ENCODE measurements around the gene WDR49.
"Not testable (repeated sequence)": the region's sequence is repeated elsewhere in the genome, so short reads cannot be mapped to it uniquely, and the experiment has no call there.

WDR49 gene

DNA sequence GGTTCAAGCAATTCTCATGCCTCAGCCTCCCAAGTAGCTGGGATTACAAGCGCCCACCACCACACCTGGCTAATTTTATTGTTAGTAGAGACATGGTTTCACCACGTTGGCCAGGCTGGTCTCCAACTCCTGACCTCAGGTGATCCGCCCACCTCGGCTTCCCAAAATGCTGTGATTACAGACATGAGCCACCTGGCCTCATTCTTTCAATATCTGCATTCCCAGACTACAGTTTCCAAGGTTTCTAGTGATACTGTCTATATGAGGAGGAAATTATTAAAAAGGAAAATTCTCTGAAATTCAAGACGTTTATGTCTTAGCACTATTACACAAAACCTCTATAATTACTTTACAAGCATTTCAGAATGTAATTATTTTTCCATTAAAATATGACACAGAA is 39.5 kb downstream of the WDR49 start:
- DNase-seq (ENCODE audit: low read depth in 2 of 2), result not testable (repeated sequence)

DNA sequence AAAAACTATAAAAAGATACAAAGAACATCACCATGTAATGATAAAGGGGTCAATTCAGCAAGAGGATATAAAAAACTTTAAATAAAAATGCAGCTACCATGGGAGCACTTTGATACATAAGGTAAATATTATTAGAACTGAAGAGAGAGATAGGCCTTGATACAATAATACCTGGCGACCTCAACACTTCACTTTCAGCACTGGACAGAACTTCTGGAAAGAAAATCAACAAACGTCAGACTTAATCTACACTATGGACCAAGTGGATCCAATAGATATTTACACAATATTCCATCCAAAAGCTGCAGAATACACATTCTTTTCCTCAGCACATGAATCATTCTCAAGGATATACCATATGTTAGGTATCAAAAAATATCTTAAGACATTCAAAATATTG is 42.0 kb downstream of the WDR49 start:
- no peak for DNase-seq (ENCODE audit: low read depth in 2 of 2)

DNA sequence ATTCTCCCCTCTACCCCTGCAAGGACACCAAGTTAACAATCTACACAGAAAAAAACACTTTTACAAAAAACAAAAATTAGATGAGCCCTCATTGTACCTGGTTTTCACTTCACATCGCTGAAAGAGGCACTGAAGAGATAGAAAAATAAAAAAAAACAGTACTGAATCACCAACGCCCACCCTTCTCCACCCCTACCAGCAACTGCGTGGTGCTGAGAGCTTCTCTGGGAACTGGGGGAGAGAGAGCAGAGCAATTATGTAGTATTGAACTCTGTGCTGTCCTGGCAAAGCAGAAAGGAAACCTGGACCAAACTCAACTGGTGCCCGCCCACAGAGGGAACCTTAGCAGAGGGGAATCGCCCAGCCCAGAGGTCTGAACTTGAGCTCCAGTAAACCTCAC is 44.6 kb downstream of the WDR49 start:
- DNase-seq (ENCODE audit: low read depth in 2 of 2), result no peak

DNA sequence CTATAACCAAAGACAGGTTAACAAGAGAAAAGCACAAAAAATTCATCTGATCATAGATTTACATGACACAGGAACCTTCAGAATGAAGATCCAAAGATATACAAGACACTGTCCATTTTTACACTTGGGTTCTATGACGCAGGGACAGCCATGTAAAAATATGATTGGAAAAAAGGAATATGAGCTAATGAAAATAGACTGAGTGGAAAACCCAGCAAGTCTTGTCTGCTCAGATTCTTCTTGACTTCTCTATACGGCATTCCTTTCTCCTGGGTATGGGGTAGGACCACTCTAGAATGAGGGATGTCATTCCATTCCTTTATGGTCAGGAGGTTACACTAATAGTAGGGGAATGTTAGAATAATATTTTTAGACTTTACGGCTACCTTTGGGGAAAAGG is 46.9 kb downstream of the WDR49 start:
- no peak for DNase-seq (ENCODE audit: low read depth in 2 of 2)

DNA sequence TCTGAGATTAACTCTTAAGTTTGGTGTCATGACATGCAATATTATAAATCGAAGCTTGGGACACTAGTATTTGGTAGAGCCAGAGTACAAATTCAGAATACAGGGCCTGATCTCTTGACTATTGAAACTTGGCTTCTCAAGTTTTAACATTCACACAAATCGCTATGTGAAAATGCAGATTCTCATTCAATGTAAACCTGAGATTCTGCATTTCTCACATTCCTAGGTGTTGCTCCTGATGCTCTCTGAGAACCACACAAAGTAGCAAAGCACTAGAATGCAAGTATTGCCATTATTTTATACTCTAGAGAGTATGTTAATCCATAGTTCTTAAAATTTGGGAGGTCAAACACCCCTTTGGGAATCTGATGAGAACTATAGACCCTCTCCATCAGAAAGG is 47.9 kb downstream of the WDR49 start:
- DNase-seq (ENCODE audit: low read depth in 2 of 2), result no peak

DNA sequence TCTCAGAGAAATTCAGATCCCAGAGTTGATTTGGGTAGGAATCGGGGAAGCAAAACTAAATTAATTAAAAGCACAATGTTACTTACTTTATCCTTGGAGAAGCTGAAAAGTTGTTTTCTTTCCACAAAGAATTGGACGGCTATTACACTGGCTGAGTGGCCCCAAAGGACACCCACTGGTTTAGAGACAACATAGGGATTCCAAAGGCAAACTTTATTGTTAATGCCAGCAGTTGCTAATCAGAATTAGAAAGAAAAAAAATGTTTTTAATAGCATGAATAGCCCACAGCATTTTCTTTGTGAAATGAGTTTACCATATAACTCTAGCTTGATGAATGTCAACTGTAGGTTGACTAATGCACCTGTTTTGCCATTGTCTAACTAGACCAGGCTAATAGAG is 51.7 kb downstream of the WDR49 start:
- DNase-seq (ENCODE audit: low read depth in 2 of 2), result no peak

DNA sequence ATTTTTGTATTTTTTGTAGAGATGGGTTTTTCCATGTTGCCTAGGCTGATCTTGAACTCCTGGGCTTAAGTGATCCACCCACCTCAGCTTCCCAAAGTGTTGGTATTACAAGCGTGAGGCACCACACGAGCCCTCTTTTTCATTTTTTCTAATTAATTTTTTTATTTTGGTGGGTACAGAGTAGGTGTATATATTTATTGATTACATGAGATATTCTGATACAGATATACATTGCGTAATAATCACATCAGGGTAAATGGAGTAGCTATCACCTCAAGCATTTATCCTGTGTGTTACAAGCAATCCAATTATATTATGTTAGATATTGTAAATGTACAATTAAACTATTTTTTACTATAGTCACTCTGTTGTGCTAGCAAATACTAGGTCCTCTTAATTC is 66.1 kb downstream of the WDR49 start:
- no peak for DNase-seq (ENCODE audit: low read depth in 2 of 2)

DNA sequence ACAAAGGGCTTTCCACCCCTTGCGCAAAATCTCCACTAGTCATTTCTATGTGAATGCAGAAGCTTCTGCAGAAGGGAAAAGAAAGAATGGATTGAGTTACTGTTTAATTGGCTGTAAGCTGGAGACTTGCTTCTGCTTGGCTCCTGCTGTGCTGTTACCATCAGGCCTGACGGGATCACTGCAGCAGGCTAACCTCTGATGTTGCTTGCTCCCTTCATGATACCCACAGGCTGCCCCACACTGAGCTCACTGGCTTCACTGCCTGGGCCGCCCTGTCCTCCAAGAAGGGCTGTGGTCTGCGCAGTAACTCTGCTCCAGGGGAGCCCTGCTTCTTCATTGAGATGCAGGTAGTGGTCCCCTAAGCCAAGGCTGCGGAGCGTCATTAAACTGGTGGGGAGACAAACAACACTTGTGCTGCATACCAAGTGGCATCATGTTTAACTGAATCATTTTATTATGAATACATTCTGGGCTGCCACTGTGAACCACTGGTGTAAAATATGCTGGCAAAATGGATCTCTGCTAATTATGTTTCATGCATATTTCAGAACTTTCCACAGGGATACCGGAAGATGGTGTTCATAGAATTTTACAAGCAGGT is 78.6 kb downstream of the WDR49 start:
- no peak for DNase-seq (ENCODE audit: low read depth in 2 of 2)

DNA sequence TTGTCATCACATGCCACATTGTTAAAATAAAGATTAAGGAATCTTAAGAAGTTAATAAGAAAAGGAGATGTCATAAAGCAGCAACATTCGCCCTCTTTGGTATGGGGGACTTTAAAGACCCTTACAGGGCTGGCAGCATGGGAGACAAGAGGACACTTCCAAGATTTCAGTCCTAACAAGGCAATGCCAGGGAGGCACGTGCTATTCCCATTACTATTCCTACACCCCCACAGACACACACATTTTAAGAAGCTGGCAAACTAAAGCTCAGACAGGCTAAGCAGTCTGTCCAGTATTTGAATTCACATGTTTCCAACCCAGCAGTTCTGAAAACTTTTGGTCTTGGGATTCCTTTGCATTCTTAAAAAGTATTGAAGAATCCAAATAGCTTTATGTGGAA is 80.8 kb downstream of the WDR49 start:
- DNase-seq (ENCODE audit: low read depth in 2 of 2), result no peak

DNA sequence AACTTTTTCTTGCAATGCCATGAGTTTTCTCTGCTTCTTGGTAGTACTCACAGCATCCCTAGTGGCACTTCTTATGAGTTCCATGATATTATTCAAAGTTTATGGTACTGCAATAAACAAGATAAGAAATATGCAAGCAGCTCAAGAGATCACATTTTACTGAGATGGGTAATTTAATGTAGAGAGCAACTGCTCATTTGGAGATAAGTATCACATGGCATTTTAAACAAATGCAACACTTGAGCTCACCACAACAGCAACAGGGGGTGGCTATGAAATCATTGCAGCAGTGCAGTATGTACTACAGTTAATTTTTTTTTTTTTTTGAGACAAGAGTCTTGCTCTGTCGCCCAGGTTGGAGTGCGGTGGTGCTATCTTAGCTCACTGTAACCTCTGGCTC is 85.1 kb downstream of the WDR49 start:
- no peak for DNase-seq (ENCODE audit: low read depth in 2 of 2)

DNA sequence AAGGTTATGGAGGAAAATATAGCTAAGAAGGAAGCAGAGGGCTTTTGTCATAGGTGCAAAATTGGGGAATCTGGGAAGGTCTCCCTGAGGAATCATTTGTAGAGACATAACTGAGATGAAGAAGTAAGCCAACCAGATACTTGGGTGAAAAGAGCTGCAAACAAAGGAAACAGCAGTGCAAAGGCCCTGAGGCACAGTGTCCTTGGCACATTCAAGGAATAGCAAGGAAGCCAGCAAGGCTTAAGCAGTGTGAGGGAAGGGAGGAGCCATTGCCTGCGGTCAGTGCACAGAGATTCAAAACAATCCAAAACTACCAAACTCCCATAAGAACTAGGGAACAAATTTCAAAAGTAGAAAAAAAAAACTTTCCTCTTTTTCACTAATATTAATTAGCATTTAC is 88.3 kb downstream of the WDR49 start:
- no peak for DNase-seq (ENCODE audit: low read depth in 2 of 2)

DNA sequence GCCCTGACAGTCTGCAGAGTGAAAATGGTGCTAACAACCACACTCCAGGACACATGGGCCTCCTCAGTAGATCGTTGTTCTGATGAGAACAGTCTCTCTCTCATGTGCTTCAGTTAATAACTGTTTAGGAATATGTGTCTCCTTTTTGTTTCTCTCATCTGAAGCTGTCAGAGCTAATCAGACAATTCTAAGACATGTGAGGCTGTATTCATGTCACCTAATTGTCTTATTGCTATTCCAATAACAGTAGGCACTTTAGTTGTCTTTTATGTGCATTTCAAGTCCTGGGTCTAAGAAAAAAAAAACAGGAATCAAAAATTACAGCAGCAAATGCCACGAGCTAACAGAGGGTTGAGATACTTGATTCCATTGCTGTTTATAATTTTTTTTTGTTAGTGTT is 89.1 kb downstream of the WDR49 start:
- DNase-seq (ENCODE audit: low read depth in 2 of 2), result no peak

DNA sequence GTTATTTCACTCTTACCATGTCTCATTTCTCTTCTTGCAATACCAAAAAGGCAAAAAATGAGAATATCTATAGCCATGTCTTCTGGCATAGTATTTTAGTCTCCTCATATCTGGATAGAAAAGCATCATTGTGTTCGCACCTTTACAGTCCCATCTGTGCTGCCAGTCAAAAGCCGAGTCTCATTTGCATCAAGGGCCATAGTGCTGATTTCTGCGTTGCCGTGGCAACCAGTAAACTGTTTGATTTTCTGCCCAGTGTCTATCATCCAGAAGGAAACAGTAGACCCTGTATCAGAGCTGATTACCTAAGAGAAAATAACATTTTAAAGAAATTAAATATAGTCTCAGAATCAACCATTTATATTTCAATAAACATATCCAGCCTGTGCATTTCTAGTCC is 93.8 kb downstream of the WDR49 start:
- no peak for DNase-seq (ENCODE audit: low read depth in 2 of 2)

DNA sequence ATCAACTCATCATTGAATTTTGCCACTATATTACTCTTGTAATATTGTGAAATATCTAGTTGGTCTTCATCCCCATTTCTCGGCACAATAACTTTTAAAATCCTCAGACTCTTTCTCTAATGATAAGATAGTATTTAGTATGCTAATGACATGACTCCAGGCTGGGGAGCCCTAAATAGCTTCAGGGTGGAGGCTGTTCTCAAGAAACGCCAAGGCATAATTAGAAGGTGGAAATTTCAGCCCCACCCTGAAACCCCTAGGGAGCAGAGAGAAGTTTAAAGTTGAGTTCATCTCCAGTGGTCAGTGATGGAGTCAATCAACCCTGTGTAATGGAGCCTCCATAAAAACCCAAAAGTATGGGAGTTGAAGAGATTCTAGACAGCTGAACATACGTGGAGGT is 98.8 kb downstream of the WDR49 start:
- DNase-seq (ENCODE audit: low read depth in 2 of 2), result no peak

DNA sequence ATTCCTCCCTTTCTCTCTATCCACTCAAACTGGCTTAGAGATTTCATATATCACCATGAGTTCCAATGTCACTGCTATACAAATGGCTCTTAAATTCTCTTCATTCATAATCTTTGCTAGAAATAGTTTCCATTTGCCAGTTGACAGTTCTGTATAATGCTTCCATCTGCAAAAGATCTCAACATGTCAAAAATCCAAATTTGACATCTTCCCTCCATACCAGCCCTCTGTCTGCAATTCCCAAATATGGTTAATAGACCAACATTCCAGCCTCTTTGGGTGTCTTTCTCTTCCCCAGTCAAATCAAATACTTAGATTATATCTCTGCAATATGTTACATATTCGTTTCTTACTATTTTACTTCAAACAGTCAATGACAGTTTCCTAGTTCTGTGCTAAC is 115.7 kb downstream of the WDR49 start:
- DNase-seq (ENCODE audit: low read depth in 2 of 2), result no peak

DNA sequence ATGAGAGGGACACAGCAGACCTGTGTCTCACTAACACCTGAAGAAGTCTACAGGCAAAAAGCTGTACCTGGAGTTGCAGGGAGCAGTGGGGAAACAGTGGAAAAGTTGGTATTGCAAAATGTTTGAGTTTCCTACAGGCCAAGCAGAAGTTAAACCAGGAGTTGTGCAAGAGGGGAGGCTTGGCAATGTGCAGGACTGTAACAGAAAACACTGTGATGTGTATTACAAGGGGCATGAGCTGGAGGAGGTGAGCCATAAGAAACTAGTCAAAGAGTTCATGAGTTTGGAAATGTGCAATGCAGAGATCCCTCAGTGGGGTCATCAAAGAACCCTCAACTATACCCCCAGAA is 132.8 kb downstream of the WDR49 start:
- DNase-seq (ENCODE audit: low read depth in 2 of 2), result no peak

DNA sequence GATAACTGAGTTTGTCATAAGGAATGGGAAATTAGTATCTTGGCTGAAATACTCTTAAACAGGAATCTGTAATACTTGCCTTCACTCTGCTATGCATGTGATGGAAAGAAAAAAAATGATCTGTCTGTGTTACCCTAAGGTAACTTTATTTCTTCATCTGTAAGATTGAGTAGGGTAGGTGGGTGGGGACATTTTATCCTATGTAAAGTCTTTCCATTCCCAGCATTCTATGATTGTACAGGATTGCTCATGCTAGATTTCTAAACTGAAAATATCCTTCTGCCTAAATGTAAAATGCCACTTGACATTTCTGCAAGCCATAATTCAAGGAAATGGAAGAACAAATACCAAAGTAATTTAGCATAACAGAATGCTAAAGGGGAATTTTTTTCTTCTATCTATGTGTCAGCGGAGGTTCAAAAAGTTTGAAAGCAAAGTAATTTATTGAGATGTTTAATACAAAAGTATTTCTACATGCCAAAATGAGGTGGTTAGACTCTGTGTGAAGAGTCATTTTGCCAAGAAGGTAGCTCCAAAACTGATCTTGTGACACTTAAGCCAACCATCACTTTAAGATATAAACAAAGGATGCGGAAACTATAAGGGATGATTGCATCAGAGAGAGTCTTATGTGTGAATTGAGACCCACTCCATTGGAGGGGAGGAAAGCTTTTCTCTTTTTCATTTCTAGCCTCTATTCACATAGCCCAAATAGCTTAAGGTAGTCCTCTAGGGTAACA is 133.3 kb downstream of the WDR49 start:
- DNase-seq (ENCODE audit: low read depth in 2 of 2), result no peak

DNA sequence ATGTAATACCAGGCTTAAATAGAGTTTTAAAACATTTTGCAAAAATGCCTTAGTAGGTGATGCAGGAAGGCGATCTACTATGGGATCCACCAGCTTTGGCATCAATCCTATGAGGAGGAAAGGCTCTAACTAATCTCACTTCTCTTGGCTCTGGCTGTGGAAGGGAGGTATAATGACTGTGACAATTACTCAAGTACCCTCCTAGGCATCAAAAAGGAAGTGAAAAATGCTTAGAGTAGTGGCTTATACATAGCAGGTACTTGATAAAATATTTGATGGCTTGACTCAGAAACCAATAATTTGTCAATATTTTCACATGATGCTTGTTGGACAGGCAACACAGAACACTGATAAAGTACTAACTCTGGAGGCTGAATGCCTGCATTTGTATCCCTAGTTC is 145.8 kb downstream of the WDR49 start:
- no peak for DNase-seq (ENCODE audit: low read depth in 2 of 2)

DNA sequence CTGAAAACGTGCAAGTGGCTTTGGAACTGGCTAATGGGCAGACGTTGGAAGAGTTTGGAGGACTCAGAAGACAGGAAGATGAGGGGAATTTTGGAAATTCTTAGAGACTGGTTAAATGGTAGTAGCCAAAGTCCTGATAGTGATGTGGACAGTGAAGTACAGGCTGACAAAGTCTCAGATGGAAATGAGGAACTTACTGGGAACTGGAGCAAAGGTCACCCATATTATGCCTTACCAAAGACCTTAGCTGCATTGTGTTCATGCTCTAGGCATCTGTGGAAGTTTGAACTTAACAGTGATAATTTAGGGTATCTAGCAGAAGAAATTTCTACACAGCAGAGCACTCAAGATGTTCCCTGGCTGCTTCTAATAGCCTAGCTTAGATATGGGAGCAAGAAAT is 151.3 kb downstream of the WDR49 start:
- no peak for DNase-seq (ENCODE audit: low read depth in 2 of 2)

DNA sequence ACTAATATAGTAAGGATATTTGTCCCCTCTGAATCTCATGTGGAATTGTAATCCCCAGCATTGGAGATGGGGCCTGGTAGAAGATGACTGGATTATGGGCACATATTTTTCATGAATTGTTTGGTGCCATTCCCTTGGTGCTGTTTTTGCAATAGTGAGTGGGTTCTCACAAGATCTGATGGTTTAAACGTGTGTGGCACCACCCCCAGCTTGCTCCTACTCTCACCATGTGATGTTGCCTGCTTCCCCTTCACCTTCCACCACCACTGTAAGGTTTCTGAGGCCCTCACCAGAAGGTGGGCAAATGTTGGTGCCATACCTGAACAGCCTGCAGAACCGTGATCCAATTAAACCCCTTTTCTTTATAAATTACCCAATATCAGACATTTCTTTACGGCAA is 151.8 kb downstream of the WDR49 start:
- no peak for DNase-seq (ENCODE audit: low read depth in 2 of 2)

DNA sequence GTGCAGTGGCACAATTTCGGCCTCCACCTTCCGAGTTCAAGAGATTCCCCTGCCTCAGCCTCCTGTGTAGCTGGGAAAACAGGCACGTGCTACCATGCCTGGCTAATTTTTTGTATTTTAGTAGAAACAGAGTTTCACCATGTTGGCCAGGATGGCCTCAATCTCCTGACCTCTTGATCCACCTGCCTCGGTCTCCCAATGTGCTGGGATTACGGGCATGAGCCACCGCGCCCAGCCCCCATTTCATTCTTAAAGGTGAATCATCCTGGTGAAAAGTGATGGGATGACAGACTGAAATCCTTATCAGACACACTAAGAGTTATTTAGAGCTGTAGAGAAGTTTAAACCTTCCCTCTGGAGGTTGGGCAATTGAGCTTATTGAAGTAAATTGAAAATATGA is 155.8 kb downstream of the WDR49 start:
- DNase-seq (ENCODE audit: low read depth in 2 of 2), result no peak

DNA sequence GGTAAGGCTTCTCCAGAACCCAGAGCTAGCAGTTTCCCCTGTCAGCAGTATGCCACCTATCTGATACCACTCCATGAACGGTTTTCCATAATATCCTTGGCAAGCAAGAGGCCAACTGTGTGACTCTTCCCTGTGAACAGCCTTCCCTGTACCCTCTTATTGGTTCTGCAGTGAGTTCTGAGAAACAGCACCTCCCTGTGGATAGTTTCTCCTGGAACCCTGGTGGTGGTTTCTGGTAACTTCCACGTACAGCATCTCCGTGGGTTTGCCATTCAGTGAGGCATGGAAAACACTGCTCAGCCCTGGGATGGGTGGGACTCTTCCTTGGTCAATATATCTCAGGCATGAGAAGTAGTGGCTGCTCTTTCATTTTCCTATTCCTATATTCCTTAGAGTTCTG is 160.5 kb downstream of the WDR49 start:
- no peak for DNase-seq (ENCODE audit: low read depth in 2 of 2)

DNA sequence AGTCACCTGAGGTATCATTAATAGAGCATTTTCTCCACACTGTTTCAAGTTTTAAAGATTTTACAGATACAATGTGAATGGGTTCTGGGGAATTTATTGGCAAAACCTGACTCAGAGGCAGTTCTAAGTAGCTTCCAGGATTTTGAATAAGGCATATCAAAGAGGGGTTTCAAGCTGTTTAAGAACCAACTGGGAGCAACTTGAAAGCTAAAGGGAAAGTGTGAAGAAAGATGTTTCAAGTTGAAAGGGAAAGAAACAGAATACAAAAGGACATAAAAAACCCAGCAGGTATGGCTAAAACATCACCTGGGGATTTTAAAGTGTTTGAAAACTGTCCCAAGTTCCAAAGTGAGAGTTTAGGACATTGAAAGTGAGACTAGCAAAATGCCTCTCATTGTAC is 162.1 kb downstream of the WDR49 start:
- no peak for DNase-seq (ENCODE audit: low read depth in 2 of 2)

DNA sequence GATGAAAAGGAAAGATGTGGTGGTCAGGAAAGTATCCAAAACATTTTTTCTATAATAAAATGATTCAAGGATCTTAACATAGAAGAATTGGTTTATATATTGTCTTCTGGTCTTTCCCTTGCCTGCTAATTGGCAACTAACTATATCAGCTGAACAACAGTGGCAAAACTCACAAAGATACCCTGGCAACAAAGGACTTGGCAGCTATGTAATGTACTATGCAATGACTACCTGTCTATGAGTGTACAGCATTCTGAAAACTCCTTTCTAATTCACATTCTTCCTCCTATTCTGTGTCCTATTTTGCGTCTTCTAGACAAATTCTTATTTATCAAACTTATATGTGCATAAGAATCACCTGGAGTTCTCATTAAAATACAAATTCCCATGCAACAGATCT is 164.2 kb downstream of the WDR49 start:
- no peak for DNase-seq (ENCODE audit: low read depth in 2 of 2)

Data from stimulated activated CD8-positive, alpha-beta memory T cell treated with anti-CD3 and anti-CD28 coated beads, Interleukin-7, amount 100 ng/mL, for 1 hour (primary cell).